IPS-NIHi7 (cell line): Measurements from ENCODE around the gene ADSS1.

ENCODE experiments used
- DNase-seq: peaks from one replicate; pipeline ENCODE4 v3.0.0; 2012; ENCODE audit warnings: mixed read lengths; ENCODE audit errors: extremely low spot score

The ADSS1 gene

DNA sequence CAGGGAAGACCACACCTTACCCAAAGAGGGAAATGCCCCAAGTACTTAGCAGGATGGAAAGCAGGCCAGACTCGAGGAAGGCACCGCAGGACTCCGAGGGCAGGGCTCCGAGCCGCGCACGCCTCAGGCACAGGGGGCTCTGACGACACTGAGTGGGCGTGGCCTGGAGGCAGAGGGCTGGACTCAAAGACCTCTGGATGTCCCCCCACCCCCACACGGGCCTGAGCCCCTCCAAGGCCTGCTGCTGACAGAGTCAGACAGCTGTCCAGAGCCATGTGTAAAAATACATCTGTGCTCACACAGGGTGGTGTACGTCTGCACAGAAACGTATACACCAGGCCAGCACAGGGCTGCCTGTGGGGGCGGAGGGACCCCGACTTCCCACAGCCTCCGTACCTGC lies 70.1 kb downstream of the ADSS1 start:
- peak; percentile 87 for DNase-seq

- DNase-seq = peak; percentile 50
These were observed 70.6 kb downstream of the ADSS1 start for GRCh38 chr14:104794631-104794992.

DNA sequence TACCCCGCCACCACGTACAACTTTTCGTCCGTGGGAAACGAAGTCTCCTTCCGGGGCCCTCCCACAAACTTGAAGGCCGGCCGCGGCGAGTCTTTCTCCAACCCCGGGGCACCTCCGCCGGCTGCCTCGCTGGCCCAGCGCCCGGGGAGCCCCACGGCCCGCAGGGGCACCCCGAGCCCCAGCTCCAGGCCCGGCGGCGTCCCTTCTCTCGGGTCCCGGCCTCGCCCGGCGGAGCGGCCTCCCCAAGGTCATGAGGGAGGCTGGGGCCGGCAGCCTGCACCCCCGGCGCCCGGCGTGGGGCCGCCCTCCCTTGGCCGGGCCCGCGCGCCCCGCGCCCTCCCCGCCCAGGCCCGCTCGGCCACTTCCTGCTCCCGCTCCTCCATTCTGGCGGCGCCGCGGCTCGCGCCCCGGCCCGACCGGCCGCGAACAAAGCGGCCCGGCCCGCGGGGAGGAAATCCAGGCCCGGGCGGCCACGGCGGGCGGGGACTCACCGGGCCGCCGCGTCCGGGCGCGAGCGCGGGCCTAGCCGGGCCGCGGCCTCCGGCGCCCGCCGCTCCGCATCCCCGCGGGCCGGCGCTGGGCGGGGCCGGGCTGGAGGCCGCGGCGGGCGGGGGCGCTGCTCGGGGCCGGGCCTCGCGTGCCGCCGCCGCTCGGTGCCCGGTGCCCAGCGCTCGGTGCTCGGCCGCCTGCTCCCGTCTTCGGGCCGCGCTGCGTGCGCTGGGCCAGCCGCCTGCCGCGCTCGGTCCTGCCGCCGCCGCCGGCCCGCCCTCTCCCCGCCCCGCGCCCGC lies 71.2 kb downstream of the ADSS1 start, which contains the start of gene AKT1:
Gene AKT1 (minus strand): TSS at position 756 of the 788 bp plus-strand sequence. CDS start 3,105 bp downstream, outside the sequence.
- no peak for DNase-seq

DNA sequence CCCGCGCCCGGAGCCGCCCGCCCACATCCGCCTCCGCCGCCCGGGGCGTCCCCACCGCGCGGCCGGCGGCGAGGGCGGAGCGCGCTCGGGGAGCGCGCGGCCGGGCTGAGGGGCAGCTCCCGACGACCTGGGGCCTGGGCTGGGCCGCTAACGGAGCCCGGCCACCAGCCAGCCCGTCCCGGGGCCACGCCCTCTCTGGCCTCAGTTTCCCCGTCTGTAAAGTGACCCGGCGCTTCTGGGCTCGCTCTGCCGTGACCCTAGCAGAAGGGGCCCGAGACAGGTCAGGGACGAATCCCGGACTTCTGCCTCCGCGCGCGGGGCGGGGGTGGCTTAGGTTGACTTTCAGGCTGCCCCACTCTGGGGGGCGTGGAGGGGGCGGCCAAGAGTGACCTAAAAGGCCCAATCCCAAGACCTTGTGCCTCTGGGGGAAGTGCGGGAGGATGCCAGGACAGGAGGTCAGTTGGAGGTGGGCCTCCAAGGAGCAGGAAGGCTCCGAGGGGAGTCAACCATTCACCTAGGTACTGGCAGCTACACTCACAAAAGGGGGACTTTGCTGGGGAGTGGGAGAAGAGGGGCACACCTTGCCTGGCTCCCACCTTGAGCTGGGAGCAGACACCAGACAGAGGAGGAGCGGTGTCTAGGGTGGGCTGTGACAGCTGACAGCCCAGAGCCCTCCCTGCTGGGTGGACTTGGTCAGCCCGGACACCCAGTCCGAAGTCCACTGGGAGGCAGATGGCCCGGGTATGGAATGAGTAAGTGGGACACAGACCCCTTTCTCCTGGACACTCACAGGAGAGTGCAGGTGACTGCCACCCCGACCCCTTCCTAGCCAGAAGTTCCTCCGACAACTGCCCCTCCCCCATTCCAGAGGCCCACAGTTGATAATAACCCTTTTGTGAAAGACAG lies 72.0 kb downstream of the ADSS1 start:
- peak; percentile 81 for DNase-seq

DNA sequence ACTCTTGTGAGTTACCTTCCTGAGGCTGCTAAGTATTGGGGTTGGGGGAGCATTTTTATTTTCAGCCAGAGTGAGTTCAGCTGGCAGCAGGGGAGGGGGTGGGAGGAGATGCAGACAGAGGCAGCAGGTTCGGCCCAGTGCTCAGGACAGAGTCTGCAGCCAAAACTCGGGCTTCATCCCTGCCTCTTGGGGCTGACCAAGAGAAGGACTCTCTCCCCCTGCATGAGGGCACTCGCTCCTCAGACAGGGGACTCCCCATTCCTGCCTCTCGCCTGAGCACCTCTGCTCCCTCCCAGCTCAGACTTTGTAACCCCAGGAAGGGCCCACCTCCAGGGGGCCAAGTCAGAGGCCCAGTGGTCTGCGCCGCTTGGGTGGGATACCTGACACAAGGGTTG lies 72.7 kb downstream of the ADSS1 start:
- no peak for DNase-seq
